BE2C (cell line): ENCODE measurements around the gene CNGB1.

Experiments used
- DNase-seq: peaks from one replicate; pipeline ENCODE4 v3.0.0-alpha.2; 2020
- H3K27me3 ChIP-seq: fragments of 250-450 bp; sonication (Bioruptor Pico); 2 replicates; pipeline ENCODE4 v1.5.1; 2020; ENCODE audit warnings: mild to moderate bottlenecking
- H3K36me3 ChIP-seq: fragments of 250-450 bp; sonication (Bioruptor Pico); 2 replicates; pipeline ENCODE4 v1.5.1; 2020; ENCODE audit warnings: mild to moderate bottlenecking
- H3K4me1 ChIP-seq: fragments of 250-450 bp; sonication (Bioruptor Pico); 2 replicates; pipeline ENCODE4 v1.5.1; 2020
- H3K4me3 ChIP-seq: 2 replicates; pipeline ENCODE4 v1.5.1; 2011; ENCODE audit warnings: low read depth, low read length
- H3K9me3 ChIP-seq: fragments of 250-450 bp; sonication (Bioruptor Pico); 2 replicates; pipeline ENCODE4 v1.5.1; 2020
- TF ChIP-seq, protein P1 (sequence below): IDR thresholded peaks from 2 replicates; pipeline ENCODE4 v1.5.1; 2012; ENCODE audit warnings: mild to moderate bottlenecking, low read depth, low read length

Gene CNGB1

DNA sequence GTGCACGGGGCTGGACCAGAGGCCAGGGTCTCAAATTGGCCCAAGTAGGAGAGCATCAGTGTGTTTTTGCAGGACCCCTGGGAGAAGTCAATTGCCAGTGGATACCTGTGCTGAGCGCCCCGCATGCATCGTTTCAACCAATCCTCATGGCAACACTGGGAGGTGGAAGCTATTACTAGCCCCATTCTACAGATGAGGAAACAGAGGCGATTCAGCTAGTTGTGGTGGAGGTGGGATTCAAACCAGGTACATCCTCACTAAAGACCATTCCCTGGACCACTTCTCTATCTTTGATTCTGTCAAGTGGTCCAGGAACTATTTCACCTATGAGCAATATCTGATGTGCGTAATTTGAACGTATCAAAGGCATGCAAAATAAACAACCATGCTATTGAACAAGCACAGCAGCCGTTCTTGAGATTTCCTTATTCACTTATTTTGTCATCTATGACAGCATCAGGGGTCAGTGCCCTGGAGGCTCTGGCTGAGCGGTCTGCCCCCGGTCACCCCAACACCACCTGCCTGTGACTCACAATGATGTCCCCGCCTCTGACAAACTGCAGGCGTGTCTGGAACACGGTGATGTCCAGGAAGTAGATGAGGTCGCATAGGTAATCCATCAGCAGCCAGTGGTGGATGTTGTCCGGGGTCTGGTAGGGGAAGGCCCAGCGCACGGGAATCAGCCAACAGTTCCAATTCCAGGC lies 54.0 kb downstream of the CNGB1 start:
- Histone ChIP-seq H3K27me3 (no peaks in the 10 kb centered on the region), H3K36me3 (no peaks in the 10 kb centered on the region), H3K9me3 (no peaks in the 10 kb centered on the region), H3K4me1 (no peaks in the 10 kb centered on the region), H3K4me3 (no peak overlapping the region)
- DNase-seq = no peak
- TF ChIP-seq, protein P1, sequence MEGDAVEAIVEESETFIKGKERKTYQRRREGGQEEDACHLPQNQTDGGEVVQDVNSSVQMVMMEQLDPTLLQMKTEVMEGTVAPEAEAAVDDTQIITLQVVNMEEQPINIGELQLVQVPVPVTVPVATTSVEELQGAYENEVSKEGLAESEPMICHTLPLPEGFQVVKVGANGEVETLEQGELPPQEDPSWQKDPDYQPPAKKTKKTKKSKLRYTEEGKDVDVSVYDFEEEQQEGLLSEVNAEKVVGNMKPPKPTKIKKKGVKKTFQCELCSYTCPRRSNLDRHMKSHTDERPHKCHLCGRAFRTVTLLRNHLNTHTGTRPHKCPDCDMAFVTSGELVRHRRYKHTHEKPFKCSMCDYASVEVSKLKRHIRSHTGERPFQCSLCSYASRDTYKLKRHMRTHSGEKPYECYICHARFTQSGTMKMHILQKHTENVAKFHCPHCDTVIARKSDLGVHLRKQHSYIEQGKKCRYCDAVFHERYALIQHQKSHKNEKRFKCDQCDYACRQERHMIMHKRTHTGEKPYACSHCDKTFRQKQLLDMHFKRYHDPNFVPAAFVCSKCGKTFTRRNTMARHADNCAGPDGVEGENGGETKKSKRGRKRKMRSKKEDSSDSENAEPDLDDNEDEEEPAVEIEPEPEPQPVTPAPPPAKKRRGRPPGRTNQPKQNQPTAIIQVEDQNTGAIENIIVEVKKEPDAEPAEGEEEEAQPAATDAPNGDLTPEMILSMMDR = no peak

GRCh38 chr16:57915811-57916488 lies 55.0 kb downstream of the CNGB1 start:
- Histone ChIP-seq H3K4me3 (no peak overlapping the region), H3K36me3 (no peaks in the 10 kb centered on the region), H3K9me3 (no peaks in the 10 kb centered on the region), H3K4me1 (no peaks in the 10 kb centered on the region), H3K27me3 (no peaks in the 10 kb centered on the region)
- no peak for DNase-seq
- TF ChIP-seq, protein P1 = no peak

DNA sequence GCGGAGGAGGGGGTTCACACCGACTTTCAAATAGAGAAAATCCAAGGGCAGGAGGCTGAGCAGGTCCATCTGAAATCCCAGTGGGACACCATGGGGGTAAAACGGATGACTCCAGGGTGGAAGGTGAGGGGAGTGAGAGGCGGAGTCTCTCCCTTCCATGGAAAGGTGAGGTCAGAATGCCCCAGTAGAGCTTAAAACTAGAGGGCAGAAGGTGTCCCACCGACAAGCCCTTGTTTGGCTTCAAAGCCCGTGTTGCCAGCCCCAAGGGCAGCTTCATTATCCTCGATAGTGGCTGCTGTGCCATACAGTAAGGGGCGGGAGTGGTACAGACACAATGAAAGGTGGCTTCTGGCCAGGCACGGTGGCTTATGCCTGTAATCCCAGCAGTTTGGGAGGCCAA lies 55.7 kb downstream of the CNGB1 start:
- Histone ChIP-seq H3K4me3 (no peak overlapping the region), H3K36me3 (no peaks in the 10 kb centered on the region), H3K4me1 (no peaks in the 10 kb centered on the region), H3K27me3 (no peaks in the 10 kb centered on the region), H3K9me3 (no peaks in the 10 kb centered on the region)
- DNase-seq = no peak
- TF ChIP-seq, protein P1 = no peak

DNA sequence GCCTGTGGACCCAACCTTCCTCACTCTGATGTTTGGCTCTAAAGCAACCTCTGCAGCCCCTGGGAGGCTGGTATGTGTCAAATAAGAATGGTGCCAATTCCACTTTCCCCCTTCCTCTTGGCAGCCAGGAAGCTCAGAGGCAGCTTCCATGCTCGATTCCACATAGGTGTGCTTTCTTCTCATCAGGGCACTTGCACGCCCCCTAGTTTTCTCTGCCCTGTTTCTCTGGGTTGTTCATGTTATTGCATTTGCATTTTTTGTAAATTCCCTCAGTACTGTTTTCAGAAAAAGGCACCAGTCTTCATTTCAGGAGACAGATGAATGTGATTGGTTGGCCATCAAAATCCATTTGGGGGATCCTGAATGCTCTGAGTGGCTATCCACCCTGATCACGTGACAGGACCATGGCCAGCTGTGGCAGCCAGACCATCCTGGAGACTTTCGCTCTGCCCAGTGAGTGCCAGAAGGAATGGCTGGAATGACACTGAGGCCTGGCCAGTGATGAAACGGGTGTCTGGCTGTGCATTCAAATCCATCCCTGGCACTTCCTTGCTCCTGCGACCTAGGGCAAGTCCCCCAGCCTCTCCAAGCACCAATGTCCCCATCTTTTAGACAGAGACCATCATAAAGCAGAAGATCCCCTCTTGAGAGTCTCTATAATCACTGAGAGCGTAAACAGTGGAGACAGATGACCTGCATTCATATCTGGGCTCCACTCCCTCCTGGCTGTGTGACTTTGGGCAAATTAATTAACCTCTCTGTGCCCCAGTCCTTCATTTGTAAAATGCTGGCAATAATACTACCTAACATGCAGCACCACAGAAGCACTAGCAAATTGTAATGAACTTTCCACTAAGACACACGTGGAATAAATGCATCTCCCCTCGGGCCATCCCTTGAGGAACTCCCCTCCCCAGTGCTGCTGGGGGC lies 56.4 kb downstream of the CNGB1 start:
- DNase-seq = no peak
- H3K36me3 ChIP-seq = no peaks in the 10 kb centered on the region
- no peaks in the 10 kb centered on the region for H3K4me1 ChIP-seq
- no peaks in the 10 kb centered on the region for H3K9me3 ChIP-seq
- TF ChIP-seq, protein P1 = no peak
- H3K27me3 ChIP-seq = no peaks in the 10 kb centered on the region
- no peak overlapping the region for H3K4me3 ChIP-seq

- Histone ChIP-seq H3K4me3 (no peak overlapping the region), H3K4me1 (no peaks in the 10 kb centered on the region), H3K9me3 (no peaks in the 10 kb centered on the region), H3K27me3 (no peaks in the 10 kb centered on the region), H3K36me3 (no peaks in the 10 kb centered on the region)
- DNase-seq = no peak
- TF ChIP-seq, protein P1 = no peak
Observed at GRCh38 chr16:57912529-57913260, 58.2 kb downstream of the CNGB1 start.
